Stimulated activated CD4-positive, alpha-beta T cell treated with anti-CD3 and anti-CD28 coated beads, Interleukin-12 subunit alpha, Interleukin-12 subunit beta, amount 100 ng/mL, for 48 hours (primary cell): ENCODE results near the gene TLNRD1.

Experiments used
- DNase-seq, 3 donors: peaks; one replicate each; pipeline ENCODE4 v3.0.0-alpha.2; 2020; ENCODE audit warnings: low read depth in 2 of 3, low spot score in 1 of 3

TLNRD1 gene

DNA sequence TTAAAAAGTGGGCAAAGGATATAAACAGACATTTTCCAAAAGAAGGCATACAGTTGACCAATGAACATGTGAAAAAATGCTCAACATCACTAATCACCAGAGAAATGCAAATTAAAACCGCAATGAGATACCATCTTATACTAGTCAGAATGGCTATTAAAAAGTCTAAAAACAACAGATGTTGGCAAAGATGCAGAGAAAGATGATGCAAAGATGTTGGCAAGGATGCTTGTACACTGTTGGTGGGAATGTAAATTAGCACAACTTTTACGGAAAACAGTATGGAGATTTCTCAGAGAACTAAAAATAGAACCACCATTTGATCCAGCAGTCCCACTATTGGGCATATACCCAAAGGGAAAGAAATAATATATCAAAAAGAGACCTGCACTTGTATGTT lies 53.5 kb downstream of the TLNRD1 start:
- no peak for DNase-seq
